HCT116 (cell line): ENCODE measurements around the gene TRPC4. TPM values are rescaled to one million over a fixed set of nuclear protein-coding genes. Genes with fewer than 3 reads are reported as not detected.

Source experiments
- ATAC-seq: fragments of 200-7000 bp; cut with Tn5 transposase; 2 replicates; pipeline ENCODE4 v1.9.1; 2020; ENCODE audit warnings: mild to moderate bottlenecking, moderate library complexity
- BruUV-seq: library from RNA; stranded (reverse); fragments of 400-500 nt; replicated peaks from 2 replicates; lab custom pipeline; 2021; lab: Mats Ljungman, UMichigan
- CTCF ChIA-PET: fragments of 300-600 bp; sonication (Branson Sonifier 250); formaldehyde crosslinking; loops from one replicate; lab custom pipeline; 2021; ENCODE audit warnings: antibody characterized with exemption; lab: Charles Lee
- POLR2A ChIA-PET: fragments of 300-600, 350-600 bp; sonication (Branson Sonifier 250); formaldehyde crosslinking; loops from one replicate; lab custom pipeline; 2021; ENCODE audit warnings: antibody characterized with exemption; lab: Charles Lee
- RAD21 ChIA-PET, 2 experiments: fragments of 300-600 bp; sonication (Branson Sonifier 250); formaldehyde crosslinking; loops; one replicate each; lab custom pipeline; 2023; ENCODE audit warnings: low total read pairs in 2 of 2; ENCODE audit not compliant: uncharacterized antibody in 2 of 2, unreplicated experiment in 2 of 2, low non-redundant PET in 1 of 2; lab: Charles Lee
- DNase-seq: peaks from one replicate; pipeline ENCODE4 v3.0.0-alpha.2; 2010; ENCODE audit warnings: low read depth, low spot score
- H2AFZ ChIP-seq: fragments of 200-600 bp; shearing (Covaris generic), sonication (generic); 2 replicates; pipeline ENCODE4 v1.6.1; 2017; ENCODE audit warnings: low read depth, mixed run types, mixed read lengths, antibody characterized with exemption, low read length; ENCODE audit not compliant: poor library complexity, severe bottlenecking
- H3K27ac ChIP-seq: 2 replicates; pipeline ENCODE4 v1.5.1; 2012; ENCODE audit warnings: low read depth, low read length
- H3K27me3 ChIP-seq: fragments of 200-600 bp; sonication (generic); 2 replicates; pipeline ENCODE4 v1.6.1; 2016; ENCODE audit warnings: mixed run types, low read length, mixed read lengths; ENCODE audit not compliant: insufficient read depth
- H3K36me3 ChIP-seq, 2 experiments: fragments of 200-500 bp in 1 of 2; fragments of 200-600 bp in 1 of 2; sonication (Bioruptor generic) in 1 of 2; sonication (generic) in 1 of 2; 2 replicates each; pipeline versions ENCODE4 v1.5.1 to v1.6.1; 2014 to 2016; ENCODE audit warnings: low read length in 2 of 2, inconsistent platforms in 1 of 2, mixed read lengths in 1 of 2, mixed run types in 1 of 2; ENCODE audit not compliant: insufficient read depth in 2 of 2, control insufficient read depth in 1 of 2
- H3K4me1 ChIP-seq, 2 experiments: fragments of 200-600 bp in 1 of 2; sonication (generic) in 1 of 2; 2 replicates each; pipeline versions ENCODE4 v1.5.1 to v1.6.1; 2012 to 2017; ENCODE audit warnings: low read length in 2 of 2, inconsistent platforms in 1 of 2, mild to moderate bottlenecking in 1 of 2, mixed read lengths in 1 of 2, mixed run types in 1 of 2, moderate library complexity in 1 of 2; ENCODE audit not compliant: insufficient read depth in 2 of 2, control insufficient read depth in 1 of 2
- H3K4me2 ChIP-seq: fragments of 200-600 bp; sonication (generic); 2 replicates; pipeline ENCODE4 v1.6.1; 2017; ENCODE audit warnings: mixed run types, low read length, mixed read lengths
- H3K4me3 ChIP-seq, 2 experiments: fragments of 200-600 bp in 1 of 2; sonication (generic) in 1 of 2; replicated peaks in 1 of 2; 2 replicates each; pipeline ENCODE4 v1.5.1; 2011 to 2016; ENCODE audit warnings: low read length in 2 of 2, control low read depth in 1 of 2, low read depth in 1 of 2, mild to moderate bottlenecking in 1 of 2, mixed read lengths in 1 of 2, mixed run types in 1 of 2
- H3K79me2 ChIP-seq: fragments of 200-600 bp; sonication (generic); 2 replicates; pipeline ENCODE4 v1.6.1; 2017; ENCODE audit warnings: mild to moderate bottlenecking, mixed run types, low read length, moderate library complexity, mixed read lengths; ENCODE audit not compliant: insufficient read depth
- H3K9ac ChIP-seq: fragments of 200-600 bp; sonication (generic); 2 replicates; pipeline ENCODE4 v1.6.1; 2016; ENCODE audit warnings: low read length, mixed read lengths
- H3K9me2 ChIP-seq: fragments of 200-600 bp; sonication (generic), shearing (Covaris generic); 2 replicates; pipeline ENCODE4 v1.6.1; 2017; ENCODE audit warnings: mixed run types, mild to moderate bottlenecking, moderate library complexity; ENCODE audit not compliant: insufficient read depth
- H3K9me3 ChIP-seq, 2 experiments: fragments of 200-500 bp in 1 of 2; fragments of 200-600 bp in 1 of 2; sonication (Bioruptor generic) in 1 of 2; sonication (generic) in 1 of 2; 2 replicates each; pipeline ENCODE4 v1.6.1; 2014 to 2017; ENCODE audit warnings: low read length in 2 of 2, mixed read lengths in 2 of 2, inconsistent platforms in 1 of 2, low read depth in 1 of 2, mild to moderate bottlenecking in 1 of 2, mixed run types in 1 of 2, moderate library complexity in 1 of 2; ENCODE audit not compliant: control insufficient read depth in 1 of 2, insufficient read depth in 1 of 2
- H4K20me1 ChIP-seq: fragments of 200-600 bp; sonication (generic), shearing (Covaris generic); 2 replicates; pipeline ENCODE4 v1.6.1; 2017; ENCODE audit warnings: mixed run types, mild to moderate bottlenecking, moderate library complexity; ENCODE audit not compliant: insufficient read depth
- POLR2A ChIP-seq: IDR thresholded peaks from 2 replicates; pipeline ENCODE4 v1.7.0; 2011; ENCODE audit warnings: borderline replicate concordance; ENCODE audit not compliant: insufficient read depth, insufficient read length; ENCODE audit errors: extremely low read depth
- POLR2AphosphoS5 ChIP-seq: IDR thresholded peaks from 2 replicates; pipeline ENCODE4 v1.6.1; 2011; ENCODE audit warnings: mild to moderate bottlenecking, low read depth, low read length, moderate library complexity
- TCF7L2 ChIP-seq: IDR thresholded peaks from 2 replicates; pipeline ENCODE4 v1.7.0; 2011; ENCODE audit warnings: borderline replicate concordance, inconsistent platforms; ENCODE audit not compliant: insufficient read depth, insufficient read length; ENCODE audit errors: extremely low read depth
- ZFX ChIP-seq: fragments of 450-650 bp; IDR thresholded peaks from 2 replicates; pipeline ENCODE4 v1.6.1; 2017
- intact Hi-C: fragments of 100-400 bp; cut with micrococcal nuclease; formaldehyde crosslinking; loops from 2 replicates; pipeline ENCODE4 v1.10.0; 2022
- total RNA-seq: library from RNA; stranded (reverse); gene quantifications from one replicate; pipeline ENCODE4 v1.2.1, GENCODE V29; 2021; ENCODE audit not compliant: unreplicated experiment
- TF ChIP-seq, protein P1 (sequence below): IDR thresholded peaks from 2 replicates; pipeline ENCODE4 v1.6.1; 2011; ENCODE audit warnings: mild to moderate bottlenecking, low read length, moderate library complexity; ENCODE audit not compliant: insufficient replicate concordance; ENCODE audit errors: extremely low read depth

The TRPC4 gene
- total RNA-seq, 1 experiment from 2014 or later = not detected

DNA sequence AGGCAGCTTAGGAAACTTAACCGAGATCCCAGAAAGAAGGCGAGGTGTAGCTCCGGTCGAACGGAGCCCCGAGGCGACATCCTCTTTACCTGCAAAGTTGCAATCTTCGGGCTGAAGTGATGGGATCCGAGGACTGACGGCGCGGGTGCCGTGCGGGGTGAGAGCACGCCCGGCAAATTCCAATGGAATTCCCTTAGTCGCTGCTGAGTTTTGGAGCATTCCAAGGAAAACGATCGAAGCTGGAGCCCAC lies 141 bp downstream of the TRPC4 start:
- Histone ChIP-seq H3K9me3 (peaks cover 0 to 11% of the 10 kb centered on the region in 2 experiments; a peak in 3 of 4 replicates), H3K27ac (no peak overlapping the region), H3K4me2 (no peak overlapping the region), H3K4me3 (no peak overlapping the region), H3K4me1 (no peaks in the 10 kb centered on the region), H3K79me2 (no peaks in the 10 kb centered on the region), H4K20me1 (no peaks in the 10 kb centered on the region), H3K27me3 (no peaks in the 10 kb centered on the region), H3K9ac (no peak overlapping the region), H2AFZ (no peak overlapping the region), H3K9me2 (no peaks in the 10 kb centered on the region), H3K36me3 (no peaks in the 10 kb centered on the region; a peak in 1 of 4 replicates)
- ChIA-PET POLR2A (no interaction called here), CTCF (no interaction called here), RAD21 (no interaction called here)
- no TSS peak for BruUV-seq
- TF ChIP-seq POLR2AphosphoS5 (no peak), TCF7L2 (no peak)
- no peak for DNase-seq
- ATAC-seq = no peak
- intact Hi-C loops = no loop called here

DNA sequence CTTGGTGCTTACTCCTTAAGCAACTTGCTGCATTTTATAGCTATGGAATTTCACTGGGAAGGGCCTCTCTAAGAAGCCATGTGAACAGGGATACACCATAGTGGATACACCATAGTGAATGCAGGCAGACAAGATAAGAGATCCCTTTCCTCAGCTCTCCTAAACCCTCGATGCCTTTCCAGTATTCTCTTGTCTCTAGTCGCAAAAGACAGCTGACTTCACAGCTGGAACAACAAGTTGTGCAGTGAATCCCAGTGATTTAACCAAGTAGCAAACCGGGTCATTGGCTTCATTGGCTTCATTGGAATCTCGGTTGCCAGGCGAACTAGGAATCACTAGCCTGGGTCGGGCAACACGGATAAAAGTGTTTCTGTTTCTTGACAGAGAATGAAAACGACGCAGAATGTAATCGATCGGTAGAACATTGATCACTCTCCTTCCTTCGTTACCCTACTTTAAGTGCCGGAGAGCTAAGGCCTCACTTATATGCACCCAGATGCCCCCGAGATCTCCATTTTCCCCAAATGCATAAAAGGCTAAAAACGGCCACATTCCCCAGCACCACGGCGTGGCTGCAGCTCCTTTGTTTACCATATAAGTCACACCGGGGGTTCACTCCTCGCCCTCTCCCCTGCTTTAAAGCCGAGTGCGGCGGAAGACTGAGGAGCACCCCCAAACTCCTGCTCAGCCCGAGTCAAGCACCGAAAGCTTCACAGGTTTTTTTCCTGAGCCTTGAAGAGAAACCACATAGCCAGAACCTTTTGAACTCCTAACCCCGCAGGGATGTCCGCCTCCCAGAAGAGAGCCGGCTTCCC lies 674 bp downstream of the TRPC4 start:
- no peak for DNase-seq
- Histone ChIP-seq H3K27ac (no peak overlapping the region), H3K27me3 (no peaks in the 10 kb centered on the region), H3K9me3 (peaks cover 0 to 13% of the 10 kb centered on the region in 2 experiments; a peak in 3 of 4 replicates), H3K4me3 (no peak overlapping the region), H2AFZ (no peak overlapping the region), H3K36me3 (no peaks in the 10 kb centered on the region; a peak in 1 of 4 replicates)
- POLR2A ChIA-PET = no interaction called here
- BruUV-seq = no TSS peak
- no peak for TF ChIP-seq ZFX
- TF ChIP-seq POLR2A = no peak
- TF ChIP-seq, protein P1, sequence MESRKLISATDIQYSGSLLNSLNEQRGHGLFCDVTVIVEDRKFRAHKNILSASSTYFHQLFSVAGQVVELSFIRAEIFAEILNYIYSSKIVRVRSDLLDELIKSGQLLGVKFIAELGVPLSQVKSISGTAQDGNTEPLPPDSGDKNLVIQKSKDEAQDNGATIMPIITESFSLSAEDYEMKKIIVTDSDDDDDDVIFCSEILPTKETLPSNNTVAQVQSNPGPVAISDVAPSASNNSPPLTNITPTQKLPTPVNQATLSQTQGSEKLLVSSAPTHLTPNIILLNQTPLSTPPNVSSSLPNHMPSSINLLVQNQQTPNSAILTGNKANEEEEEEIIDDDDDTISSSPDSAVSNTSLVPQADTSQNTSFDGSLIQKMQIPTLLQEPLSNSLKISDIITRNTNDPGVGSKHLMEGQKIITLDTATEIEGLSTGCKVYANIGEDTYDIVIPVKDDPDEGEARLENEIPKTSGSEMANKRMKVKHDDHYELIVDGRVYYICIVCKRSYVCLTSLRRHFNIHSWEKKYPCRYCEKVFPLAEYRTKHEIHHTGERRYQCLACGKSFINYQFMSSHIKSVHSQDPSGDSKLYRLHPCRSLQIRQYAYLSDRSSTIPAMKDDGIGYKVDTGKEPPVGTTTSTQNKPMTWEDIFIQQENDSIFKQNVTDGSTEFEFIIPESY = no peak
- TF ChIP-seq, all 23 proteins: peak for 0
- H3K79me2 ChIP-seq = no peaks in the 10 kb centered on the region
- no peaks in the 10 kb centered on the region for H3K9me2 ChIP-seq
- CTCF ChIA-PET = no interaction called here
- RAD21 ChIA-PET = no interaction called here
- intact Hi-C loops = no loop called here
- no peak overlapping the region for H3K9ac ChIP-seq
- no peak overlapping the region for H3K4me2 ChIP-seq
- H4K20me1 ChIP-seq = no peaks in the 10 kb centered on the region
- H3K4me1 ChIP-seq = no peaks in the 10 kb centered on the region
- no peak for ATAC-seq
